Ascending aorta (tissue), 2 donors: ENCODE data around the gene METTL27. TPM values are rescaled to one million over a fixed set of nuclear protein-coding genes. Genes with fewer than 3 reads are reported as not detected.
"Not testable (repeated sequence)": the region's sequence is repeated elsewhere in the genome, so short reads cannot be mapped to it uniquely, and the experiment has no call there.

Source experiments
- DNase-seq, 2 donors: peaks; one replicate each; pipeline ENCODE4 v3.0.0-alpha.2; 2019; ENCODE audit warnings: low spot score in 2 of 2
- H3K27ac ChIP-seq, 2 donors: fragments of 200-600 bp; sonication (generic); one replicate each; pipeline ENCODE4 v1.5.1; 2016 to 2017; ENCODE audit warnings: mild to moderate bottlenecking in 1 of 2
- H3K27me3 ChIP-seq: fragments of 200-600 bp; sonication (generic); one replicate; pipeline ENCODE4 v1.5.1; 2017
- H3K36me3 ChIP-seq, 2 donors: fragments of 200-600 bp; sonication (generic); one replicate each; pipeline ENCODE4 v1.5.1; 2016
- H3K4me1 ChIP-seq, 2 donors: fragments of 200-600 bp; sonication (generic); one replicate each; pipeline ENCODE4 v1.5.1; 2016 to 2017; ENCODE audit warnings: mild to moderate bottlenecking in 1 of 2
- H3K4me3 ChIP-seq, 2 donors: fragments of 200-600 bp; sonication (generic); one replicate each; pipeline ENCODE4 v1.5.1; 2016 to 2017; ENCODE audit warnings: mild to moderate bottlenecking in 1 of 2
- H3K9me3 ChIP-seq, 2 donors: fragments of 200-600 bp; sonication (generic); one replicate each; pipeline ENCODE4 v1.5.1; 2016
- intact Hi-C: fragments of 100-400 bp; cut with DNase I; formaldehyde crosslinking; loops from one replicate; pipeline ENCODE4 v1.15.1; 2023
- total RNA-seq: library from RNA; depleted of rRNA; stranded (reverse); fragments of >200 nt; gene quantifications from one replicate; pipeline ENCODE4 v1.1.0, GENCODE V29; 2016
- TF ChIP-seq, protein P1 (sequence below), 3 experiments: fragments of 200-600 bp in 2 of 3; fragments of 450-650 bp in 1 of 3; sonication (generic) in 2 of 3; IDR thresholded peaks; one replicate each; pipeline ENCODE4 v1.5.1; 2016 to 2019; ENCODE audit warnings: antibody characterized with exemption in 3 of 3, mild to moderate bottlenecking in 1 of 3, moderate library complexity in 1 of 3

The METTL27 gene
- total RNA-seq, 1 donor from 2014 or later: not detected

DNA sequence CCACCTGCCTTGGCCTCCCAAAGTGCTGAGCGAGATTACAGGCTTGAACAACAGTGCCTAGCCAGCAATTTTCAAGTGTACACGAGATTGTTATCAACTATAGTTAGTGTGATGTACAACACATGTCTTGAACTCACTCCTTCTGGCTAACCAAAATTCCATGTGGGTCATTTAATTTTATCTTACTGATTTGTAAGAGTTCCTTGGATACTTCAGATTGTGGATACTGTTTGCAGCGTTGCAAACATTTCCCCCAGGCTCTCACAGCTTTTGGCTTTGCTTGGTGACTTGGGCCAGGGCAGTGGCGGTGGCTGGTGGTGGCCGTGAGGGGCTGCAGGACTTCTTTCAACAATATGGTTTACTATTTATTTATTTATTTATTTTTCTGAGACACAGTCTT is 10.2 kb upstream of the METTL27 start:
- DNase-seq: no peak
- Histone ChIP-seq H3K4me1 (peaks cover 0 to 9% of the 10 kb centered on the region in 2 donors), H3K27me3 (no peaks in the 10 kb centered on the region), H3K27ac (peak overlapping the region in 1 of 2 donors; percentile 82), H3K4me3 (no peak overlapping the region), H3K36me3 (no peaks in the 10 kb centered on the region), H3K9me3 (no peaks in the 10 kb centered on the region)
- intact Hi-C loops: loop anchor here (5.0 kb wide), 1 partner anchor 115 kb away; the partner anchor contains the start of gene ABHD11
- TF ChIP-seq, protein P1, sequence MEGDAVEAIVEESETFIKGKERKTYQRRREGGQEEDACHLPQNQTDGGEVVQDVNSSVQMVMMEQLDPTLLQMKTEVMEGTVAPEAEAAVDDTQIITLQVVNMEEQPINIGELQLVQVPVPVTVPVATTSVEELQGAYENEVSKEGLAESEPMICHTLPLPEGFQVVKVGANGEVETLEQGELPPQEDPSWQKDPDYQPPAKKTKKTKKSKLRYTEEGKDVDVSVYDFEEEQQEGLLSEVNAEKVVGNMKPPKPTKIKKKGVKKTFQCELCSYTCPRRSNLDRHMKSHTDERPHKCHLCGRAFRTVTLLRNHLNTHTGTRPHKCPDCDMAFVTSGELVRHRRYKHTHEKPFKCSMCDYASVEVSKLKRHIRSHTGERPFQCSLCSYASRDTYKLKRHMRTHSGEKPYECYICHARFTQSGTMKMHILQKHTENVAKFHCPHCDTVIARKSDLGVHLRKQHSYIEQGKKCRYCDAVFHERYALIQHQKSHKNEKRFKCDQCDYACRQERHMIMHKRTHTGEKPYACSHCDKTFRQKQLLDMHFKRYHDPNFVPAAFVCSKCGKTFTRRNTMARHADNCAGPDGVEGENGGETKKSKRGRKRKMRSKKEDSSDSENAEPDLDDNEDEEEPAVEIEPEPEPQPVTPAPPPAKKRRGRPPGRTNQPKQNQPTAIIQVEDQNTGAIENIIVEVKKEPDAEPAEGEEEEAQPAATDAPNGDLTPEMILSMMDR (IDR thresholded peaks at IDR 0.05): no peak

DNA sequence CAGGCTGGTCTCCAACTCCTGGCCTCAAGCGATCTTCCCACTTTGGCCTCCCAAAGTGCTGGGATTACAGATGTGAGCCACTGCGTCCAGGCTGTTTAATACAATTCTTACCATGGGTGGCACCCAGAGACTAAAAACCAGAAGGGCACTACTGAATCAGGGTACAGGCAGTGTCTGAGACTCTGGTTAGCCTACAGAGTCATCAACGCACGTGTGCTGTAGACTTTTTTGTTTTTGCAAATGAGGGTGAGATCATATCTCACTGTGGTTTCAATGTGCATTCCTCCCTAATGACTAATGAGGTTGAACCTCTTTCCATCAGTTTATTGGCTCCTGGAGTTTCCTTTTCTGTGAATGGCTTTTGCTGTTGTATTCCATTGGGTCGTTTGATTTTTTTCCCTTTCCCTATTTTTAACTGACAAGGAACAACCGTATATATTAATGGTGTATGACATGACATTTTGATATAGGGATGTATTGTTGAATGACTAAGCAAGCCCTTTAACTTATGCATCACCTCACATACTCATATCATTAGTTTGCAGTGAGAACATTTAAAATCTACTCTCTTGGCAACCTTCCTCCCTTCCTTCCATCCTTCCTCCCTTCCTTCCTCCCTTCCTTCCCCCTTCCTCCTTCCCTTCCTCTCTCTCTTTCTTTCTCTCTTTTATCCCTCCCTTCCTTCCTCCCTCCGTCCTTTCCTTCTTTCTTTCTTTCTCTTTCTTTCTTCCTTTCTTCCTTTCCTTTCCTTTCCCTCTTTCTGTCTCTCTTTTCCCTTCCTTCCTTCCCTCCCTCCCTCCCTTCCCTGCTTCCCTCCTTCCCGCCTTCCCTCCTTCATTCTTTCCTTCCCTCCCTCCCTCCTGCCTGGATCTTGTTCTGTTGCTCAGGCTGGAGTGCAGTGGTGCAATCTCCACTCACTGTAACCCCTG is 9.4 kb upstream of the METTL27 start:
- intact Hi-C loops: loop anchor here (1.0 to 5.0 kb wide), 2 partner anchors 9 to 114 kb away; partner anchors contain the start of genes ABHD11 and METTL27
- peak in 1 of 2 donors; percentile 83 for DNase-seq
- Histone ChIP-seq H3K27ac (peak overlapping the region; percentile 68 to 82), H3K4me1 (peaks cover 0 to 9% of the 10 kb centered on the region in 2 donors), H3K9me3 (no peaks in the 10 kb centered on the region), H3K36me3 (no peaks in the 10 kb centered on the region), H3K4me3 (no peak overlapping the region), H3K27me3 (no peaks in the 10 kb centered on the region)
- TF ChIP-seq, protein P1 (IDR thresholded peaks at IDR 0.05): no peak

DNA sequence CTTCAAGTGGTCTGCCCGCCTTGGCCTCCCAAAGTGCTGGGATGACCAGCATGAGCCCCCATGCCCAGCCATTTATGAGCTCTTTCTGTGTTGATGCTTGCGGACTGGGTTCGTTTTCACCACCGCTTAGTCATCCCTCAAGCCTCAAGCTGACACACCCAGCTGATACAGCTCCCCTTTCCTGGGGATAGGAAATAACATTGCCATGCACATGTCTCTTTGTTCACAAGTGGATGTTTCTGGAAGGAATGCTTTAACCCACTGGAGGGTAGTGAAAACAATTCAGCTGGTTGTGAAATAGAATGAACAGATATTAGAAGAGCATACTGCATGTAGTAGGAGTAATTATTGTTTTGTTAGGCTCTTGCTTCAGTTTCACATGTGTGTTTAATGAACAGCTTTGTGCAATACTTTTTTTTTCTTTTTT is 8.5 kb upstream of the METTL27 start:
- no peak overlapping the region for H3K4me3 ChIP-seq
- TF ChIP-seq, protein P1 (IDR thresholded peaks at IDR 0.05): no peak
- peak overlapping the region; percentile 68 to 82 for H3K27ac ChIP-seq
- DNase-seq: peak in 1 of 2 donors; percentile 79
- no peaks in the 10 kb centered on the region for H3K36me3 ChIP-seq
- no peaks in the 10 kb centered on the region for H3K27me3 ChIP-seq
- H3K4me1 ChIP-seq: peaks cover 0 to 9% of the 10 kb centered on the region in 2 donors
- H3K9me3 ChIP-seq: no peaks in the 10 kb centered on the region
- intact Hi-C loops: loop anchor here (1.0 to 5.0 kb wide), 2 partner anchors 8 to 113 kb away; partner anchors contain the start of genes ABHD11 and METTL27

DNA sequence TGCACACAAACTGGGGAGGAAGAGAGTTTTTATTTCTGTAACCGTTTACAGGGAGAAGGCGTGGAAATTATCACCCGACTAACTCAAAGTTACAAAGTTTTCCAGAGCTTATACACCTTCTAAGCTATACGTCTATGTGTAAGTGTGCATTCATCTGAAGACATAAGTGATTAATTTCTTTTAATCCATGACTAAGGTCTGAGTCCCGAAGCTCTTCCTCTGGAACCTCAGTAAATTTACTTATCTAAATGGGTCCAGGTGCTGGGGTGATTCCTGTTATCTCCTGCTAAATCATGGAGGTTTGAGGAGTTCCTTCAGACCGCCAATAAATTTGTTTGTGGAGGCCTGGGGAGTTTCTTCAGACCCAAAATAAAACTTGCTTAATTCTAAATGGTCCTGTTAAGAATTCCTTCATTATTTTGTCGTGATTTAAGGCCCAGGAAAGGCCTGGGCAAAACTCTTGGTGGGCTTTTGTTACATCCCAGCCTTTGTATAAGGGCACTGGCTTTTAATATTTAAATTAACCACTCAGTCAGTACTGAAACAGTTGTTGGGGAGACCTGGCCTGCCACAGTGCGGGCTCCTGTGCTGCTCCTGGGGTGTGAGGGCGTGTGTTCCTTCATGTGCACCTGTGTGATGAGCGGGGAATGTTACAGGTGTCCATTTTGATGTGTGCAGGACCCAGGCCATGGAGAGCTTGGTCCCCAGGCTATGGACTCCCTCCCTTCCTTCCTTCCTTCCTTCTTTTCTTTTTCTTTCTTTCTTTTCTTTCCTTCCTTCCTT is 5.8 kb upstream of the METTL27 start:
- Histone ChIP-seq H3K27me3 (no peaks in the 10 kb centered on the region), H3K4me1 (peaks cover 0 to 11% of the 10 kb centered on the region in 2 donors), H3K4me3 (no peak overlapping the region), H3K27ac (no peak overlapping the region), H3K9me3 (no peaks in the 10 kb centered on the region), H3K36me3 (no peaks in the 10 kb centered on the region)
- TF ChIP-seq, protein P1 (IDR thresholded peaks at IDR 0.05): no peak
- intact Hi-C loops: no loop called here
- no peak for DNase-seq

DNA sequence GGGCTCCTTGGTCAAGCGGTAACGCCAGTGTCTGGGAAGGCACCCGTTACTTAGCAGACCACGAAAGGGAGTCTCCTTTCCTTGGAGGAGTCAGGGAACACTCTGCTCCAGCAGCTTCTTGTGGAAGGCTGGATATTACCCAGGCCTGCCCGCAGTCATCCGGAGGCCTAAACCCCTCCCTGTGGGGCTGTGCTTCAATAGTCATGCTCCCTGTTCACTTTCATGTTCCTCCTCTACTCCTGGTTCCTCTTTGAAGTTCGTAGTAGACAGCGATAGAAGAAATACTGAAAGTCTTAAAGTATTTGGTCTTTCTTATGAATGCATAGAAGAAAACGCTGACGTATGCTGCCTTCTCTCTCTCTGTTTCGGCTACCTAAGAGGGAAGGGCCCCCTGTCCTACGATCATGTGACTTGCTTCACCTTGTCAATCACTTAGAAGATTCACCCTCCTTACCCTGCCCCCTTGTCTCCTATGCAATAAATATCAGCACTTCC is 3.4 kb upstream of the METTL27 start:
- H3K27me3 ChIP-seq, intact Hi-C loops, DNase-seq, H3K27ac ChIP-seq, H3K9me3 ChIP-seq, H3K4me1 ChIP-seq, H3K36me3 ChIP-seq, H3K4me3 ChIP-seq: not testable (repeated sequence)
